ENCODE measurements around the gene TMEM9. TPM values are rescaled to one million over a fixed set of nuclear protein-coding genes. Genes with fewer than 3 reads are reported as not detected.

Gene TMEM9
- total and polyA plus RNA-seq, 2 of the 8 experiments (the other 6 are each of a cell fraction or from before 2014, with no cell fraction given) = 79.9 to 181 TPM

DNA sequence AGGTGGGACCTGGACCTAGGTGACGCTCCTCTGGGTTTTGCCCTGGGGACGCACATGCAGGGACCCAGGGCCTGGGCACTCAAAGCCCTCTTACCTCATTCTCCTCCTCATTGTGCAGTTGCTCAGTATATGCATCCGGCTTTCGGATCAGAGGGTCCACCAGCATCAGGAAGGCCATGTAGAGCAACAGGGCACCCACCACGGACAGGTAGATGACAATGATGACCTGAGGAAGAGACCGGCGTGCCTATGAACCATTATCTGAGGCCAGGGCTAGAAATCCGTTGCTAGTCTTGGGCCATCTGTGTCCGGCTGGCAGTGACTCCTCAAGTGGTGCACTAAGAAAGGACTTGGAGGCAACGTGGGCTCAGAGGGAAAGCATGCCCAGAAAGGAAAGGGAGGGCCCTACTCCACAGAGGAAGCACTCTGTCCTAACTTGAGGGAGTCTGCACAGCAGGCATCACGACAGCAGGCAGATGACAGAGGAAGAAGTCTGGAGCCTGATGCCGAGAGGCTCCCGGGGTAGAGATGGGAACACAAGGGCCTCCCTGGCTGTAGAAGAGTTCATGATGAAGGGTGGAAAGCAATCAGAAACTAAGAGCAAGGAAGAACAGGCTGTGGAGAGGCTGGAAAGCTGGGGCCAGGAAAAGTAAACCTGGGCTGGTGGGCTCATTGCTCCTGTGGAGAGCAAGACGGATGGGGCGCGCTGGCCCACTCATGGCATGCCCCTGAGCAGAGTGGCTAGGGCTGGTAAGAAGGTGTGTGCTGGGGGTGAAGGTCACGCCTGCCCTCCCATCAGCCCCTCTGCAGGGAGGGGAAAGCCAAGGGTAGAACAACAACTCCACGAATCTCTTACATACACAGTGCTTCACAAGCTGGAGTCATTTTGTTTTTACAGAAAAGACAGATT is 10.3 kb downstream of the TMEM9 start (continued):
- TF ChIP-seq EGR1 (IDR thresholded peaks at IDR 0.05; ENCODE audit: borderline replicate concordance, low read depth, low read length) (no peak), FOSL1 (IDR thresholded peaks at IDR 0.05; ENCODE audit: insufficient read depth, low read depth, low read length) (no peak), SIN3A (conservative IDR thresholded peaks at IDR 0.05 in 1 of 2, IDR thresholded peaks at IDR 0.05 in 1 of 2; ENCODE audit: low read depth in 1 of 2, low read length in 2 of 2) (no peak), BCL11A (IDR thresholded peaks at IDR 0.05; ENCODE audit: low read depth in 2 of 2, low read length in 2 of 2) (no peak), SIX5 (IDR thresholded peaks at IDR 0.05; ENCODE audit: low read depth, low read length) (no peak), CHD2 (IDR thresholded peaks at IDR 0.05; ENCODE audit: low read length) (no peak), TCF12 (IDR thresholded peaks at IDR 0.05; ENCODE audit: low read depth, low read length) (no peak), CBX5 (IDR thresholded peaks at IDR 0.05; ENCODE audit: low read depth, low read length) (no peak)
